NCI-H146 treated with DMSO at 0.1 percent for 48 hours (cell line): Measurements from ENCODE around the gene HPN.
A peak's percentile ranks its signal among the peaks of the same experiment; 100 is the strongest.

Experiments used
- DNase-seq: peaks from one replicate; lab custom pipeline; 2025; ENCODE audit not compliant: unreplicated experiment; lab: John Stamatoyannopoulos, UW

HPN gene

DNA sequence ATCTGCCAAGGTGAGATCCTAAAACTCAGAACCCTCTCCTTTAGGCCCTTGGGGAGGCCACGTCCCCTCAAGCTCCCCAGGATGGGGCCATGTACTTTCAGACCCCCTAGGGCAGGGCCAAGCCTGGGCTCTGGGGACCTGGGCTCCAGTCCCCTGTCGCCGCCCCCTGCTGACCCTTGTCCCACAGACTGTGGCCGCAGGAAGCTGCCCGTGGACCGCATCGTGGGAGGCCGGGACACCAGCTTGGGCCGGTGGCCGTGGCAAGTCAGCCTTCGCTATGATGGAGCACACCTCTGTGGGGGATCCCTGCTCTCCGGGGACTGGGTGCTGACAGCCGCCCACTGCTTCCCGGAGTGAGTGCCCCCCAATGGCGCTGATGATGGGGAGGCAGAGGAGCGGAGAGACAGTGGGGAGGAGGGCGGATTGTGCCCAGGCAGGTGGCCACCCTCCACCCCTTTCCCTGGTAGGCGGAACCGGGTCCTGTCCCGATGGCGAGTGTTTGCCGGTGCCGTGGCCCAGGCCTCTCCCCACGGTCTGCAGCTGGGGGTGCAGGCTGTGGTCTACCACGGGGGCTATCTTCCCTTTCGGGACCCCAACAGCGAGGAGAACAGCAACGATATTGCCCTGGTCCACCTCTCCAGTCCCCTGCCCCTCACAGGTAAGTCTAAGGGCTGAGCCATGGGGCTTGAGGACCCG, 18.8 kb downstream of the HPN start:
- no peak for DNase-seq

GRCh38 chr19:35061583-35062373, 20.3 kb downstream of the HPN start:
- DNase-seq = no peak

GRCh38 chr19:35062942-35063341, 21.4 kb downstream of the HPN start:
- DNase-seq = no peak

DNA sequence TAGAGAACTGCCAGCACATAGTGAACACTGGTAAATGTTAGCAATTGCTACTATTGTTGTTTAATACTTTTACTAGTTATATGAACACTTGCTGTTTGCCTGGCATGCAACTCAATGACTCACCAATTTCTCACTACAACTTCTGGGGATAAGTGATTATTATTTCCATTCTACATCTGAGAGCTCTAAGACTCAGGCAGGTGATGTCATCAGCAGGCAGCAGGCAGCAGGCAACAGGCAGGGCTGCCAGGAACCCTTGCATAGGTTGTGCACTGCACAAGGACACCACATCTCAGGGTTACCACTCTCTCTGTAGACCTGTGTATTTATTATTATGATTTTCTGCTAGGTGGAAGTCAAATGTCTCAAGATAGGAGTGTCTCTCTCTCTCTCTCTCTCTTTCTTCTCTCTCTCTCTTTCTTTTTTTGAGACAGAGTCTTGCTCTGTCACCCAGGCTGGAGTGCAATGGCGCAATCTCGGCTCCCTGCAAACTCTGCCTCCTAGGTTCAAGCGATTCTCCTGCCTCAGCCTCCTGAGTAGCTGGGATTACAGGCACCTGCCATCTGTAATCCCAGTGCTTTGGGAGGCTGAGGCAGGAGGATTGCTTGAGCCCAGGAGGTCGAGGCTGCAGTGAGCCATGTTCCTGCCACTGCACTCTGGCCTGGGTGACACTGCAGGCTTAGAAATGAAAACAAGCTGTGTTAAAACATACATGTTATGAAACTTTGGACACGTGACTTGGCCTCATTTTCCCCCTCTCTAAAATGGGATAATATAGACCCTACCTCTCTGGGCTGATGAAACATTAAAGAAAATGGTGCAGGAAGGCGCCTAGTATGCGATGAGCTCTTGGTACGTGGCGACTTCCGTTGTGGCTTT, 22.7 kb downstream of the HPN start:
- no peak for DNase-seq

DNA sequence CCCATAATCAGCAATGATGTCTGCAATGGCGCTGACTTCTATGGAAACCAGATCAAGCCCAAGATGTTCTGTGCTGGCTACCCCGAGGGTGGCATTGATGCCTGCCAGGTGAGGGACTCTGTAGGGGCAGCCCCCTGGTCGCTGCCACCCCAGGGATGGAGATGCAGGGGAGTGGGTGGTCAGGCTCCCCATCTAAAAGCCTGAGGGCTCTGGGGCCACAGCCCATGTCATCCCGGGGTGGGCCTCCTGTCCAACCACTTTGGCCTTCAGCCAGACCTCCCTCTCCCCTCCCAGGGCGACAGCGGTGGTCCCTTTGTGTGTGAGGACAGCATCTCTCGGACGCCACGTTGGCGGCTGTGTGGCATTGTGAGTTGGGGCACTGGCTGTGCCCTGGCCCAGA, 24.1 kb downstream of the HPN start:
- no peak for DNase-seq

DNA sequence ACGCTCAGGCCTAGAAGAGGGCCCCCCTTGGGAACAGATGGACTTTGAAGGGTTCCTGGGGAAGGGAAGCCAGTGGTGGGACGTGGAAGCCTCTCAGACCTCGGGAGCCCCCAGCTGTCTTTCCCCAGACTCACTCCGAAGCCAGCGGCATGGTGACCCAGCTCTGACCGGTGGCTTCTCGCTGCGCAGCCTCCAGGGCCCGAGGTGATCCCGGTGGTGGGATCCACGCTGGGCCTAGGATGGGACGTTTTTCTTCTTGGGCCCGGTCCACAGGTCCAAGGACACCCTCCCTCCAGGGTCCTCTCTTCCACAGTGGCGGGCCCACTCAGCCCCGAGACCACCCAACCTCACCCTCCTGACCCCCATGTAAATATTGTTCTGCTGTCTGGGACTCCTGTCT, 24.6 kb downstream of the HPN start:
- DNase-seq = no peak

DNA sequence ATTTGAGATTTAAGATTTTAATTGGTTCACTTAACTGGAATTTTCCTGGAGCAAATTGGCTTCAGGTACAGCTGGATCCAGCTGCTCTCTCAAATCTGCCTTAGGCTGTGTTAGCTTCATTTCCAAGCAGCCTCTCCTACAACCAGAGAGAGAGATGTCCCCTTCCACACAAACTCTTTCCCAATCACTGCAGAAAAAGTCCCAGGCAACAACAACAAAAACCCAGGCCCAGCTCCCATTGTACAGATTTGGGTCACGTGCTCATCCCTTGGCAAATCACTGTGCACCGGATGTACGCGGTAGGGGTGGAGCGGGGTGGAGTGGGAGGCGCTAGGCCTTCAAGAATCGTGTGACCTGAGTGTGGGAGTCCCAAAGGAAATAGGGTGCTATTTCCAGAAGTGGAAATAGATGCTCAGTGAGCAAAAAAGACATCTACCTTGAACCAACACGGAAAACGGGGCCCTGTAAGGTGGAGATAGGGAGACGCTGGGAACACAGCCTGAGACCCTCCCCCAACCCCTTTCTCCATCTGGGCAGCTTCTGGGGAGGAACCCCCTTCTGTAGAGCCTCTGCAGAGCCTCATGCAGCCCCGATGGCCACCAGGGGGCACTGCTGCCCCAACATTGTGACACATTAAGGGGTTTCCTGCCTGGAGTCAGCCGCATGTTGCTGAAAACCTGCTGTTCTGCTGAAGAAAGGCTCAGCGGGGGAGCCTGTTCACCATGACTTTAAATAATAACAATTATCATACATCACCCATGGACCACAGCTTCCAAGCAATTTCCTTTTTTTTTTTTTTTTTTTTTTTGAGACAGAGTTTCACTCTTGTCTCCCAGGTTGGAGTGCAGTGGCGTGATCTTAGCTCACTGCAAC, 25.4 kb downstream of the HPN start:
- DNase-seq = peak; percentile 74

DNA sequence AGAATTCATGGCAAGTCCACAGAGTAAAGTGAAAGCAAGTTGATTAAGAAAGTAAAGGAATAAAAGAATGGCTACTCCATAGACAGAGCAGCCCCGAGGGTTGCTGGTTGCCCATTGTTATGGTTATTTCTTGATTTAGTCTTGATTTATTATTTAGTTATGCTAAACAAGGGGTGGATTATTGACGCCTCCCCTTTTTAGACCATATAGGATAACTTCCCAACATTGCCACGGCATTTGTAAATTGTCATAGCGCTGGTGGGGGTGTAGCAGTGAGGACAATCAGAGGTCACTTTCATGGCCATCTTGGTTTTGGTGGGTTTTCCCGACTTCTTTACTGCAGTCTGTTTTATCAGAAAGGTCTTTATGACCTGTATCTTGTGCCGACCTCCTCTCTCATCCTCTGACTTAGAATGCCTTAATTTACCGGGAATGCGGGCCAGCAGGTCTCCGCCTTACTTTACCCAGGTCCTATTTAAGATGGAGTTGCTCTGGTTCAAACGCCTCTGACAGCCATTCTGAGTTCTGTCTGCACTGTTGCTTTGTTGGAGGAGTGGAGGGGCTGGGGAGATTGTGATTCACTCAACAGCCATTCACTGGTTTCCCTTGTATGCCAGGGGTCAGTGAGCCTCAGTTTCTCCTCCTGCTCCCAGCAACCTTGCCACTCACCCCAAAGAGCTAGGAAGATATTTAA, 27.6 kb downstream of the HPN start:
- no peak for DNase-seq

DNA sequence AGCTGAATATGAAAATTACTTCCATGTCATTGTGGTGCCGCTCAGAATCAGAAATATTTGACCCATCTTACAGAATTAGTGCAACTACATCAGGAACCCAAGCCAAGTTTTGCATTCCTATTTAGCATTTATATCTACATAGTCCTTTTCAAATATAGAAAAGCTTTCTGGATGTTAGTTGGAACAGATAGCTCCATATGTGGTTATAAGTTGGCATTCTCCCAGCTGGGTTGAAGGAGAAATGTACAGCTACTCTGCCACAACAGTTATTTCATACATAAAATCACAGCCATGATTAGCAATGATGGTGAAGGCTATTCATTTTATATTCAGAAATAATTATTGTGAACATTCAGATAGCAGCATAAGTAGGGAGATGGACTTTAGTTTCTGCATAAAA, 28.2 kb downstream of the HPN start:
- DNase-seq = no peak

GRCh38 chr19:35070471-35070870, 28.9 kb downstream of the HPN start:
- DNase-seq = no peak

DNA sequence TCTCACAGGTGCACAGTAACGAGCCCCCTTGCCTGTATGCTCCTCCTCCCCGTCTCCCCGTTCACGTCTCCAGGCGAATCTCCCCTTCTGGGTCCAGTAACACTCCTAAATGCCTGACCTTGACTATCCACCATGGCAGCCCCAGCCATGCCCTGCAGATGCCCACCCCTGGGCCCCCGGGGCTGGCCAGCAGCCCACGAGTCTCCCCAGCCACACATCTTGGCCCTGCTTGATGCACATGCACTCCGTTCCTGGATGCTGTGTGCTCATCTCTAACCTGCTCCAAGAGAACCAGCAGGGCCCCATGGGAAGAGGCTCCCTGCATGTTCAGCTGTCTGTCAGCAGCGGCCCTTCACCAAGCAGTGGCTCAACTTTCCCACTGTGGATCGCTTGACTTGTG, 32.0 kb downstream of the HPN start:
- DNase-seq = no peak

GRCh38 chr19:35073941-35074340, 32.4 kb downstream of the HPN start:
- DNase-seq = no peak

DNA sequence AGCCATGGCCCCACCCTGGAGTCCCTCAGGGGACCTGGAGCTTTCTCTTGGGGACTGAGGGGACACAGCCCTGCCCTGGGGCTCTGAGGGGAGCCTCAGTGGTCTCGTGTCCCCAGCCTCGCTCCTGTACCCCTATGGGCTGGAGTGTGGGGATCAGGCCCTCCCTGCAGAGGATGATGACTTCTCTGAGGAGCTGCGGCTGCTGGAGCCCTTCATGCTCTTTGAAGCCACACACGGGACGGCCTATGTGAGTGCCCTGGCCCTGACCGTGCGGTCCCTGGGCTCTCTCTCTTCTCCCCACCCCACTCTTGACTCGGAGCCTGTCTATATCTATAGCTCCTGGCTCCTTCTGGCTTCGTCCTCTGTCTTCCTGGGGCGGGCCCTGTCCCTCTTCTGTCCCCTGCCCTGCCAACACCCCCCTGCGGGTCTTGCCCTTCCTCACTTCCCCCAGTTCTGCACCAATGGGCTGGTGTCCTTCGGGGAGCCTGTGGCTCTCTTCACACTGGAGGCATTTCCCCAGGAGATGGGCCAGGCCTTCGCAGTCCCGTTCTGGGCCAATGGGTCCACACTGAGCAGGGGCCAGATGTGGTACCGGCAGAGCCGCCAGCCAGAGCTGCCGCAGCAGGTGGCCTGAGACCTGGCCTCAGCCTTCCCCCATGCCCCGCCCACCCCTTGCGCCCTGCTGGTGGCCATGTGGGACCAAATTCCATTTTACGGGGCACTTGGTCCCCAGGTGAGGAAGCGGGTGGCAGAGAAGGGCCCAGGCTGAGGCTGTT, 33.1 kb downstream of the HPN start:
- no peak for DNase-seq

DNA sequence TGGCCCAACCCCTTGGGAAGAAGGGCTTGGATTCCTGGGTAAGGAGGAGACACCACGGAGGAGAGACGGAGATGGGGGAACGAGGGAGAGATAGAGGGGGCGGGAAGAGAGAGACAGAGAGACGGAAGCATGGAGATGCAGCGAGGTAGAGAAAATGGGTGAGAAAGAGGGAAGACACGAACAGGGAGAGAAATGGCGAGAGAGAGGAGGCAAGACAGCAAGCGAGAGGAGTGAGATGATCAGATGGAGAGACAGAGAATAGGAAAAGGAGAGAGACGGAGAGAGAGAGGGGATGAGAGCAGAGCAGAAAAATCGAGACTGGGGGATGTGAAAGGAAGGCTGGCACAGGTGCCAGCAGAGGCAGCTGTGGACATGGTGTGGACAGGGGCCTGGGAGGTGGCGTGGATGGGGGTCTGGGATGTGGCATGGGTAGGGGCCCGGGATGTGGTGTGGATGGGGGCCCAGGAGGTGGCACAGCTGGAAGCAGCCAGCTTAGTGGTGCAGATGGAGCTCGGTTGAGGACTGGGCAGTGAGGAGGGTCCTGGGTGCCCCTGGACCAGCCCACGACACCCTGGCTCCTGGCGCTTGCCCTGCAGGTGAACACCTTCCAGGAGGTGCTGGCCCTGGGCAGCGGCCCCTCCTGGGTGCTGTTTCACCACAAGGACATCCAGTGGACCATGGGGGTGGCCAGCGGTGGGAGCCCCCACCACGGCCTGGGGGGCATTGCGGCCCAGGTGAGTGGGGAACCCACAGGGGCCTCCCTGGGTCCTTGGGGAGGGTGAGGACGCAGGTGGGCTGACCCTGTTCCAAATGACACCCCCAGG, 33.9 kb downstream of the HPN start:
- DNase-seq = no peak

DNA sequence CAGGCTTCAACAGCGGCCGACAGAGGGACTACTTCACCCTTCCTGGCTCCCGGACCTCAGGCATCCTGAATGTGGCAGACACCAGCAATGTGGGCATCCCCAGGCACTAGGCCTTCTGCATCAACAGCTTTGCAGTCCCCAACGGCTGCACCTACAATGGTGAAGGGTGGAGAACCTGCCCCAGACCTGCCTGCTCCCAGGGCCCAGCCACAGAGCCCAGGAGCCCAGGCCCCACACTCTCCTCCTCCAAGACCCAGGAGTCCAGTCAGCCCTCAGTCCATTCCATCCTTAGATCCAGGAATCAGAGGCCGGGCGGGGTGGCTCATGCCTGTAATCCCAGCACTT, 34.5 kb downstream of the HPN start:
- no peak for DNase-seq

GRCh38 chr19:35076657-35077056, 35.1 kb downstream of the HPN start:
- no peak for DNase-seq

DNA sequence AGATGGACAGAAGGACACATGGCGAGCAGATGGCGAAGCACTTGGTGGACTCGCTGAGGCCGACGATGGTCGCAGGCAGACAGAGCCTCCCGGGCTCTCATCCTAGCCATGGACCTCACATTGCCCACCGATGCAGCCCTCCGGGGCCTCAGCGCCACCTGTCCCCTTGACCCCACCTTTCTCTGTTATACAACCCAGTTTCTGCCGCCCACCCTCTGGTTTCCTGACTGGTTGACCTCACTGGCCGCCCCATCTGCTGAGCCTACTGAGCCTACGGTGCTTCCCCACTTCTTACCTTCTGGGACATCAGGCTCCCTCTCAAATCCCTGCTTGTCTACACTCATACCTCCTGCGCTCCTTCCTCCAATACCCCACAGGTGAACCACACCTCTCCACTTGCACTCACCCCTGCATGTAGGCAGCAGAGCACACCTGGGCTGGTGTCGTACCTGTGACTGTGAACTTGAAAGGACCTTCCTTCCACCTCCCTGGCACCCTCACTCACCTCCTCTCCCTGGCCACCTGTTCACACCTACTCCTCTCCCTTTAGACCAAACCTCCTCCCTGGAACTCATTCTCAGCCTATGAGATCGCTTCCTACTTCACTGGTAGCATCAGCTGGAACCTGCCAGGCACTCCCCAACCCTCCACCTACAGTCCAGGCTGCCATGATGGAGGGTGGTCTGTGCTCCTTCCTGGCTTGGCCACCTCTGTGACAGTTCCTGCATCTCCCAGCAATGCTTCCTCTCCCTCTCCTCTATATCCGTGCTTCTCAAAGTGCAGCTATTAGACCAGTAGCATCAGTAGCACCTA, 36.1 kb downstream of the HPN start:
- DNase-seq = no peak

DNA sequence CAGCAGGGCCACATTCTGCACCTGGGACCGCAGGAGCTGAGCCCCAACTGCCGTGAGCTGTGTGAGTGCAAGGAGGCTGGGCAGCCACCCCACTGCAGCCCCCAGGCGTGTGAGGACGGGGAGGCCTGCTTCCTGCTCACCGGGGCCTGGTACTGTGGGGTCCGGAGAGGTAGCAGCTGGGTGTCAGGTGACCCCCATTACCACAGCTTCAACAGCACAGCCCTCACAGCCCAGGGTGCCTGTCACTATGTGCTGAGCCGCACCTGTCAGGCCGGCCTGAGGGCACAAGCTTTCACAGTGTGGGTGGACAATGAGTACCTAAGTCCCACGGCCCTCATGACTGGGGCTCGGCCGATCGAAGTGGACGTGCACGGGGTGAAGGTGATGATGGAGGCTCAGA, 38.3 kb downstream of the HPN start:
- DNase-seq = no peak
